ENCODE results near the gene MAD1L1.
A peak's percentile ranks its signal among the peaks of the same experiment; 100 is the strongest.

MAD1L1 gene

DNA sequence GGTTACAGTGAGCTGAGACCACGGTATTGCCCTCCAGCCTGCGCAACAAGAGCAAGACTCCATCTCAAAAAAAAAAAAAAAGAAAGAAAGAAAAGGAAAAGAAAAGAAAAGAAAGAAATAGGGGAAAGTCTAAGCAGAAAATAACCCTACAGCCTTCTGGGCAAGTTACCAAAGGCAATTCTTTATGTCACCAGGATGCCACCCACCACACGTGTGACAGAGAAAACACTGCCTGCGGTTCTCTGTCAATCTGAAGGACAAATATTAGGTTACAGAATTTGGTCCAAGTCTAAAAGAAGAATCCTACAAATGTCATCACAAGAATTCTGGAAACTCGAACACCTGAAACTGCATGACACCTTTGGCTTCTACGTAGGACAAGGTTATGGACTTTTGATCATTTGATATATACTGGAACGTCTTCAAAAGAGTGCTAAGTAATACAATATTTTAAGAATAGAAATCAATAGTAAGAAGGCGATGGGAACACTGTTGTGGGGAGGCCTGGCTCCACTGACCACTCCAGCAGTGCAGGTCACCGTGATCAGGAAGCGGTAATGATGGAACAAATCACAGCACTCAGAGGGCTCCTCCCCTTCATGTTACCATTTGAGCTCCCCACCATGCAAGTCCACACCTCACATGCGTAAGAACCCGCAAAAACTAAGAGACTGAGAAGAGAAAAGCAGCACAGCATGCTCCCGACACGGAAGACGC lies 75.8 kb downstream of the MAD1L1 start:
- no peak for DNase-seq (ENCODE audit: low spot score)

DNA sequence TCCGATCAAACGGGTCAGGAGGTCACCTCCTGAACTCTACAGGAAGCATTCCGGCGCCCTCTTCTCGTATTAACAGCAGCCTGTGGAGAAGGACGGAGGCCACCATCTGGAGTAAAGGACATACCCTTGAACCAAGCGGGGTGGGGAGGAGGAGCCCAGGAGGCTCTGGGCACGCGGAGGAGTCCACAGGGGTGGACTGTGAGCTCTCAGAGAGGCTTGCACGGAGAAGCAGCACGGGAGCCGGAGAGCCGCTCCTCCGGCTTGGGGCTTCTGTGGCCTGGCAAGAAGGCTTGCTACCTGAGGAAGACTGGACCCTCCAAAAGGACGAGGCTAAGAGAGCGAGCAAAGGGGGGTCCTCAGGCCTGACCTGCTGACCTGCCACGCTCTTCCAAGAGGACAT lies 77.9 kb downstream of the MAD1L1 start:
- no peak for DNase-seq (ENCODE audit: low spot score)

DNA sequence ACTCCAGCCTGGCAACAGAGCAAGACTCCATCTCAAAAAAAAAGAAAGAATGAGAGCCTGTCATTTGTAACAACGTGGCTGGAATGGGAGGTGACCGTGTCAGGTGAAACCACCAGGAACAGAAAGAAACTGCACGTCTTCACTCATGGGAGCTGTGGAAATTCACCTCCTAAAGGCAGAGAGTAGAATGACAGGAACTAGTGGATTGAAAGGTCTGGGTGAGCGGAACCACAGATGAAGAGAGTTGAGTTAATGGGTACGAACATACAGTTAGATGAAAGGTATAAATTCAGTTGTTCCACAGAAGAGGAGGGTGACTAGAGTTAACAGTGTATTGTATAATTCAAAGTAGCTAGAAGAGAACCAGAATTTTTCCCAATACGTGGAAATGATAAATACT lies 78.6 kb downstream of the MAD1L1 start:
- no peak for DNase-seq (ENCODE audit: low spot score)

DNA sequence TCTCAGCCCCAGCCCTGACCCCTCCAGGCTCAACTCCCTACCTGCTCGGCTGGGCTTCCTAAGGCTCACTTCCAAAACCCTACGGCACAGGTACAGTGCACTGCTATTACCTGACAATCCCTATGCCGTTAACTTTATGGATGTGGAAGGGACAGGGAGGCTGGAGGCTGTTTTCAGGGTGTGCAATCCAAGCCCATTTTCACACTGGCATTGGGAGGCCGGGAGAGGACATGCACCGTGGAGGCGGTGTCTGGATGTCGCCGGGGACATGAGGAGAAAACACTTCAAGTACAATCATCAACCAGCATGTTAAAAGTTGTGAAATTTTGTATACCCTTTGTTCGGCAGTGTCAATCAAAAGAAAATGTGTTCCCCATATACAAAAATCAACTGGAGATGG lies 80.1 kb downstream of the MAD1L1 start:
- DNase-seq (ENCODE audit: low spot score): no peak

DNA sequence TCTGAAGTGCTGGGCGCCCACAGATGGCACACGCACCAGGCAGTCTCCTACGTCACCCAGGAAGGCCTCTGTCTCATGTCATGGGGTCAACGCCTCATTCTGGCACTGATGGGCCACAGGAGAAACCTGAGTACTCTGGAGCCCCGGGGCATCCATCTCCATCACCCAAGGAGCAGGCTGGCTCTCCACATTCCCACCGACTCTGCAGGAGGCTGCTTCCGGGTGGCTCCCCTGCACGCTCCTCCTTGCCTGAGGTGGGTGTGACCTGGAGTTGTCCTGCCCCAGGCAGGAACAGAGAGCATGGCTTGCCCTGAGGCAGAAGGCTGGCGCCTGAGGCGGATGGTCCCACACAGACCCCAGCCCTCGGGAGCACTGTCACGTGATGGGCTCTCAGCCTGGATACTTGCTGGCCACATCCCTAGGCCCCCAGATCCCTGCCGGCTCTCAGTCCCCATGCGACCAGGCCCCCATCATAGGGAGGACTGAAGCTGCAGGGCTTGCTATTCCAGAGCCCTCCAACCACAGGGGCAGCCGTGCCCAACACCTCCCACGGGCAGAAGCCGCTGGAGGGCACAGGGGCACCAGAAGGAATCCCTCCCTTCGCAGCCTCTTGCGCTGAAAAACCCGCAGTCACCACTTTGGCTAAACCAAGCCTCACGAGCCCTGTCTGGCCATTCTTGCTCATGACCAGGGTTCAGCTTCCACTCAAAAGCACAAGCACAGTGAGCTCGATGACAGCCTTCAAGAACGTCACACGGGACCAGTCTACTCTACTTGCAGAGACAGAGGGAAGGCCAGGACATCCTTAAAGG lies 80.7 kb downstream of the MAD1L1 start:
- DNase-seq (ENCODE audit: low spot score): no peak

DNA sequence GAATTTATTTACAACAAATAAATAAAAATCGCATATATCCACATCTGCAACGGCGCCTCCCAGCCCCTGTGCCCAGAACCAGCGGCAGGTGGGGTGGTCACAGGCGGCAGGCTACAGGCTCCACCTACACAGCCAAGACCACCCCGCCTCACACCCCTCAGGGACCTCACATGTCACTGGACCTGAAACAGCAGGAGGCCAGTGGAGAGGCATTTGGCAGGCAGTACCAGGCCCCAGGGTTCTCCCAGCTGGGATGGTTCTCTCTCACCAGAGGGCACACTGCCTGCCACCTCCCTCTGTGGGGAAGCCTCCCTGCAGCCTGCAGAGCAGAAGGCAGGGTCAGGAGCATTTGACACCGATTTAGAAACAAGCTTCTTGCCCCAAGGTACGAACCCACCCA lies 81.5 kb downstream of the MAD1L1 start:
- DNase-seq (ENCODE audit: low spot score): peak; percentile 69

DNA sequence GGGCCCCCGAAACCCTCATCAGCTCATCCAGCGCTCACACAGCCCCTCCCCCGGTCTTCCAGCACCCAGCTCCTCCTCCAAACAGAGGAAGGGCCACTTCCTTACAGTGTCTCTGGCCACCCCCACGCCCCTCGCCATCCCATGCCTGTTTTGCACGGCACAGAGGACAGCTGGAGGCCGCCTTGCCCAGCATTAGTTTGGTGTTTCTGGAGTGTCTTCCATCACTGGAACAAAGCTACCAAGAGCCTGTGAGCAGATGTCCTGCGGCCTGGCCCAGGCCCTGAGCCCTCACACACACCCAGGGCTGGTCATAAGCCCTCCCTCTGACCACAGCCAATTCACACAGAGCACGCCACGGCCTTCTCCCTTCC lies 82.3 kb downstream of the MAD1L1 start:
- no peak for DNase-seq (ENCODE audit: low spot score)

DNA sequence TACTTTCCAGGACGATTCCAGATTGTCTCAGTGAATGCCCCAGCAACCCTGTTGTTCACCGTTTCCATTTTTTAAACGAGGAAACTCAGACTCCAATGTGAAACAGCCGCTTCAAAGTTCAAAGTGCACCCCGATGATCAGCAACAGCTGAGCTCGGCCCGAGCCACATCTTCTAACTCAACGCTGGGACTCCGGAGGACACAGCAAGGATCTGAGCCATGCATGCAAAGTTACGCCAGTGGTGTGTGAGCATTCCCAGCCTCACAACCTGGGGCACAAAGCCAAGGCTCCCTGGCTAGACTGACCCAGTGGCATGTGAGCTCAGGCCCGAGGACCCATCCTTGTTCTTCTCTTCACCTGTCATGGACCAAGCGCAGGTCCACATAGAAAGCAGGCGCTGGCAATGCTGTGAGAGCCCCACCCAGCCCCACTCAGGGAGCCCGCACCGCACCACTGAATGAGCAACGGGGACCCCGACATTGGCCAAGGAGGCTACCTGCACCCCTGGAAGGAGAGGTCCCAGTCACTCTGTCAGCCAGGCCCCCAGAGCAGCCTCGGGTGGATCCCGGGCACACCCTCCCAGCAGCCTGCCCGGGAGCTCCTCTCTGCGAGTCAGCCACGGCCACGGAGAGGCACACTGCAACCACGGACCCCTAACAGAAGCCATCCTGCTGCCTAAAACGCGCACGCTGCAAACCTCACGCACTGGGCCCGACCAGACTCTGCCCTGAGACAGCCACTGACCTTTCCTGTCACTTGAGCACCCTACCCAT lies 82.9 kb downstream of the MAD1L1 start:
- DNase-seq (ENCODE audit: low spot score): no peak

DNA sequence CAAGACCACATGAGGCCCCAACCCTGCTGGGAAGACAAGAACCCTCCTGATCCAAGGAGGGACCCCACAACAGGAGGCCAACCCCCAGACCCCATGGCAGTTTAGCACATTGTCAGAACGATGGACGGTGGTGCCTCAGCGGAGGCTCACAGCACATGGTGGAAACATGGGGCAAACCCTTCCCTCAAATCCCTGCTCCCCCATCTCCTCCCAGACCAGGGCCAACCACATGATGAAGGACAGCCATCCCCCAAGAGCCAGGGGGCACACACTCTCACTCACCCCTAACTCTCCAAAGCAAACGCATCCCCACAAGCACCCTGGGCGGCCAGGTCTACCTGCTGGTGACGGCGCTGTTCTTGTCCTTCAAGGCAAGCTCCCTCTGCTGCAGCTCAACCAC lies 83.9 kb downstream of the MAD1L1 start:
- no peak for DNase-seq (ENCODE audit: low spot score)

DNA sequence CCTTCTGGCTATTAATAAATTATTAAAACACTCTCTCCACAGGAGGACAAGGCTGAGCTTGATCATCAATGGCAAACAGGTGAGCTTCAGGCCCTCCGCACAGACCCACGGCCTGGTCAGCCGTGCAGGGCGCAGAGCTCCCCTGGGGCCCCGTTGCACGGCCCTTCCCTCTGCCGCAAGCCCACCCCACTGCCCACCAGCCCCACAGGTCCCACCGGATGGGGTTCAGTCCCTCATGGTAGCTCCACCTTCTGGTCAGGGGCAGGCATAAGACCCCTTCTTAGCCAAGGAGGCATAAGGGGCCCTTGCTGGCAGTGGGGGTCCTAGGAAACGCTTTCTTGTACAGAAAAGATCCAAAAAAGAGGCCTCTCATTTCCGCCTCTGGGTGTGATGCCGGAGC lies 84.6 kb downstream of the MAD1L1 start:
- DNase-seq (ENCODE audit: low spot score): no peak

DNA sequence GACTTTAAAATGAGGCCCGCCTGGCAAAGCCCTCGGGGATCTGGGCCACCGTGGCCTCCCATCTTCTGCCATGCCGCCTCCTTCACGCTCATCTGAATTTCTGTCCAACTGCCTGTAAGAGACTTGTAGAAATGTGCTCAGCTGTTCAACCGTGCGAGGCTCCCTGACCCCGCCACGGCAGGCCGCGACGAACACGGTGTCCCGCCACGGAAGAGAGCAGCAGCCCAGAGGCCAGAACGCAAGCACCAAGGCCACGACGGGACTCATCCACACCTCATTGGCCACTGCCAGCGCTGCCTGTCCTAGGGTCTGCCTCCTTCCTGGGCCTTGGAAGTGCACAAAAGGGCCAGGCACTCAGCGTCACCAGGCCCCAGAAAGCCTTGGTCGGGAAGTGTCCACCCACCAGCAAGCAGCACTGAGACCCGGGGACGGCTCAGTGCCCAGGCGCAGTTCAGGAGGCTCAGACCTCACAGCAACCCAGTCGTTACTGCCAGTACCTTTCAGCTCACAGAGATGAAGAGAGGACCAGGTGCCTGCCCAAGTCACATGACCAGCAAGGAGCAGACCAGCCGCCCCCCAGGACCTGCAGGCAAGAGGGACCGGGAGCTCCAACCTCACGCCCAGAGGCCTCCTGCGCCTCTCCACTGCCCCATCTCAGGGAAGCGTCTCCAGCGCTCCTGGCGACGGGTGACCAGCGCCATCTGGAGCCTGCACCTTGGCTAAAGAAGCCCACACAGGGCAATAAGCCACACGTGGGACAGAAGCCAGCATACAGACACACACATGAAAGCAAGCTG lies 85.9 kb downstream of the MAD1L1 start:
- no peak for DNase-seq (ENCODE audit: low spot score)

DNA sequence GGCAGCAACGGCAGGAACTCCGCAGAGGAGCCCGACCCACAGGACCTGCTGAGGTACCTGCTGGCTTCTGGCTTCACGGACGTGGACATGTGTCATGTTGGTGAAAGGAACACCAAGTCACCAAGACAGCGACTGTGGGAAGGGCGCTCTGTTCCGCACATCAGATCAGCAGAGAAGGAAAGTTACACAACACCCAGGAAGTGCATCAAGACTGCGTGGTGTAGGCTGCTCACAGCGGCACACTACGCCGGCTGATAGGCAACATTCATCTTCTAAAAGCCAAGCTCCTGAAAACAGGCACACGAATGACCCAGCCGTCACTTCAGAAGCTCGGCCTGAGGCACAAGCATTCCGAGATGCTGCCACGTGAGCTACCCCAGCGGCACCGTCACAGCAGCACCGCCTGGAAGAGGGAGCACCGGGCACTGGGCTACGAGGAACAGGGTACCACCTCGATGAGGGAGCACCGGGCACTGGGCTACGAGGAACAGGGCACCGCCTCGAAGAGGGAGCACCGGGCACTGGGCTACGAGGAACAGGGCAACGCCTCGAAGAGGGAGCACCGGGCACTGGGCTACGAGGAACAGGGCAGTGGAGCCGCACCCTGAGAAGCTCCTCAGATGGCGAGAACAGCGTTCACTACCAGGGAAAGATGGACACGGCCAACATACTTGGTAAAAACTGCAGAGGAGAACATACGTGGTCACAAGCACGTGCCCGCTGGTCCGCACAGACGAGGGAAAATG lies 86.7 kb downstream of the MAD1L1 start:
- no peak for DNase-seq (ENCODE audit: low spot score)

DNA sequence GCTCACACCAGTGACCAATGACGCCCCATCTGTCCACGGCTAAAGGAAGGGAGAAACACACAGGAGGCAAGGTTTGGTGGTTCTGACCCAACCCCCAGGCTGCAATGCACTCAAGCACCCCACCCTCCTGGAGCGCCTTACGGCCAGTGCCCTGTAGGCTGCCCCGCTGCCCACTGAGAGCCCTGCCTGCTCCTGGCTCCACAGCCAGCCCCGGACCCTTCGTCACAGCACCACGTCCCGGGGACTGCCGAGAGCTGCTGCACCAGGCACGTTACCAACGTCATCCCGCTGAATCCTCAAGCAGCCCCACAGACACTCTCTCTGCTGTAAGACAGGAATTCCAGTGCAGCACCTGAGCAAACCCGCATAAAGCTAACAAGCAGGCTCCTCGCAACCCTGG lies 87.8 kb downstream of the MAD1L1 start:
- no peak for DNase-seq (ENCODE audit: low spot score)

DNA sequence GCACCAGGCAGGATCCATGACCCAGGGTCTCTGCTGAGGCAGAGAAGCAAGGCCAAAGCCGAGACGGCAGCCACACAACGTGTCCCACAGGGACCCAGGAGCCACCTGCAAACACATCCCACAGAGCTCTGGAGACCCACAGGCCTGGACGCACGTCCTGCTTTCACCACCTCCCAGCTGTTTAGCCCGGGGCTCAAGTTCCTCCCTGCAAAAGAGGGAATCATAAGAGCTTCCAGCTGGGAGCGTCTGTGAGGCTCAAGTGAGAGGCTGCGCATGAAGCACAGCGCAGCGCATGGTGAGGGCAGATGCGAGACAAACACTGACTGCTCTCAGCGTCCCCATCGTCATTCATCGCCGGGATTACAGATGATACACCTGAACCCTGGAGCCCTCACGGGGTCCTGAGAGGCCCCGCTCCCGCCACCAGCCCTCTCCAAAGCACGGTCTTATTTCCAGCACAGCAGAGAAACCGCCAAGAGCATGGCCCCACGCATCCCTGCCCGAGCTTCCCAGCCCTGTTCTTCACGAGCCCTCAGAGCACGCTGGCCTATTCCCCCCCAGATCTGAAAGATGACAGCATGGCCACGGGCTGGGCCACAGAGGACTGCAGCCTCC lies 88.7 kb downstream of the MAD1L1 start:
- no peak for DNase-seq (ENCODE audit: low spot score)

DNA sequence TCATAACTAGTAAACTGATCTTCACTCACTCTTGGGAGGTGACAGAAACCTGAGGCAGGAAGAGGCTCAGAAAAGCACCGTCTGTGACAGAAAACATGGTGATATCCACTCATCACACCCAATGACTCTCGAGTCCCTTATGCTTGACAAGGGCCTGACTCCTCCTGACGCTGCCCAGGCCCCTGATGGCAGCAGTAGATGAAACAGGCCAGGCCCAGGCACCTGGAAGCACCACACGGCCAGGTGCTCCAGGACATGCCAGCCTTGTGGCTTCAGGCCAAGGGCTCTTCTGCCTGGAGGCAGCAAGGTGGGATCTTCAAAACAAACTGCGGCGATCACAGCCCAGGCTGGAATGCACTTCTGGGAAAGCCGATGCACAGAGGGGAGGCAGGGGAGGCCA lies 89.3 kb downstream of the MAD1L1 start:
- DNase-seq (ENCODE audit: low spot score): no peak

DNA sequence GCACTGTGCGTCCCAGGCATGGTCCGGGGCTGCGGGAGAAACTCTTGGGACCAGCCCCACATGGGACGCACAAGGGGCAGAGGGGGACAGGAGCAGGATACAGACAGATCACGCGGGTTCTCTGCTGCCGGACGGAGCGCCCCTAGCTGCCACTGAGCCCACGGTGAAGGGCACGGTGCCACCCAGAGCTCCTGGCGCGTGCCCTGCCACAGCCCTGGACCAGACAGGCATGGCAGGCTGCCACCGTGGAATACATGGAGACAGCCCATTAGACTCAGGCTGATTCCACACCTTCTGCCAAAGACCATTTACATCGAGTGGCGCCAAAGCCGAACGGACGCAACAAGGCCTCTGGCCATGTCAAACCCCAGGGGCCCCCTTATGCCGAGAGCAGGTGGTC lies 90.4 kb downstream of the MAD1L1 start:
- DNase-seq (ENCODE audit: low spot score): no peak

DNA sequence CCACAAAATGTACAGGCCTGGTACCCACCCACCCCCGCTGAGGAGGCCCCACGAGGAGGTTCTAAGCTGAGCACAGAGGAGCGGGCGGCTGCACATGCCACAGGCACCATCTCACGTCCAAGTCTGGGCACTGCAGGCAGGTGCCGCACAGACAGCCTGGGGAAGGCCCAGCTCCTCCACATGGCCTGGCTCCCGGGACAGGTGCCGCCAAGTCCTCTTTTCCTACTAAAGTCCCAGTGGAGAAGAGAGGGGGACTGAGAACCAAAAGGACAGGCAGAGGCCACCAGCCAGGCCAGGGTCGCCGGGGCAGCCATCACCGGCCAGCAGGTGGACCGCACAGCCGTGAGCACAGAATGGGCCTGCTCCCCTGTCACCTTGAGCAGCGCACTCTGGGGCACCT lies 91.1 kb downstream of the MAD1L1 start:
- DNase-seq (ENCODE audit: low spot score): peak; percentile 64

DNA sequence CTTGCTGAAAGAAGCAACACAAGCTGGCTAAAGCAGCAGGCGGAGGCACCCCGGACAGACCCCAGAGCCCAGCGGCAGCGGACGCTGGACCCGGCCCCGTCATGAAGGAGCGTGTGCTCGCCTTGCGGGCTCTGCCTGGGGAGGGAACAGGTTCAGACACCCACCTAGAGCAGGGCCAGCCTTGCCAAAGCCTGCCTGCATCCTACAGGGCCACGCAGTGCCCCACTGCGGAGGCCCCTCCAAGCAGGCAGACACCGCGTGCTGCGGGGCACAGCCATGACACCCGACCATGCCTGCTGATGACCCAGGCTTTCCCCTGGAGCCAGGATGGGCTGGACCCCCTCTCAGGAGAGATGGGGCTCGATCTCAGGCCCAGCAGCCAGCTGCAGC lies 91.7 kb downstream of the MAD1L1 start:
- DNase-seq (ENCODE audit: low spot score): no peak

DNA sequence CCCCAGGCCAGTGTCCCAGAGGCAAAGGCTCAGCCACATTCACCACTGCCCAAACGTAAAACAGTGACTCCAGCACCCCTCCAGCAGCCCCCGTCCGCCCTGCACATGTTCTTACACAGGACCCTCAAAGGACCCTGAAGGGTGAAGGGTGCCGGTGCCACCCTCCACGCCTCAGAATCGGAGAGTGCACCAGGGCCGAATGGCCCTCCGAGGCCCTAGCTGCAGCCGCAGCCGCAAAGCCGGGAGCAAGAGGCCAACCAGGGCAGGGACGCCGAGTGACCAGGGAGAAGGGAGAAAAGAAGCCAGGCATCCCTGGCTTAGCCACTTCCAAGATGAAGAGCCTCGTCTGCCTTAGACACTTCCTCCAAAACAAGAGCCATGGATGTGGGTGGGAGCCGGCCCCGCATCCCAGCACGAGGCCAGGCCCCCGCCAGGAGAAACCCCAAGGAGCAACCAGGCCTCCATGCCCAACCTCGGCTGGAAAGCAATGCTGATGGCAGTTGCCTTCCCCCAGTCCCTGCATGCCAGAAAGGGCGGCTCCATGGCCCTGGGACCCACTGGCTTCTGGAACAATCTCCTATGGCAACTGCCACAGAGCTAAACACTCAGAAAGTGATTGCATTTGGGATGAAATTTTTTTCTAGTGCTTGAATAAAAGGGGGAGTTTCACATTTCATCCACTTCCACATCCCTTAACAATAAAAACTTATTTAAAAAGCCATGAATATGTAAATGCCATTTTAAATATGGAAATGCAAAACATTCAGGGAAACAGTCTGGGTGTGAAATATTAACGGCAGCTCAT lies 92.3 kb downstream of the MAD1L1 start:
- no peak for DNase-seq (ENCODE audit: low spot score)

DNA sequence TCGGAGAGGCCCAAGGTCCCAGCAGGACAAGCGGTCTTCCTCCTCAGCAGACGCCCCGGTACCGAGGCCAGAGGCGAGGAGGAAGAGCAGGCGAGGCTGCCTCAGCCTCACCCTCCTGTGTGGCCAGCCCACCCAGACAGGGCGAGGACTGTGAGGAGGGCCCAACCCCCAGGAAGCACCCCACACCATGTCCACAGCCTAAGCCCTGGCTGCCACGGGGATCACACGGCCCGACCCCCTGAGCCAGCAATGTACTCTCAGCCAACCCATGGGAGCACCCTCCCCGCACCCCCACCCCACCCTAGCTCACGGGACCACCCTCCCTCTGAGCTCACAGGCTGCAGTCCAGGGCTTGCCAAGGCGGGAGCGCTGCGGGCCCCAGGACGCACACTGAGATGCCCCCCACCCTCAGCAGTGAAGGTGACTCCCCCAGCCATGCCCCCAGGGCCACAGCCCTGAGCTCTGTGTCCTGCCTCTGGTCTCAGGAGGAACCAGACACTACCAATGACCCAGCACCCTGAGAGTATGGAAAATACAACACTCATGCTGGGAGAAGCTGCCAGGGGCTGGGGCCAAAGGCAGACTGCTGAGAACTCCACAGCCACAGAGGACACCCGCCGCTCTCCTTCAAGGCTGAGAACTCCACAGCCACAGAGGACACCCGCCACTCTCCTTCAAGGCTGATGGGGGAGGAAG lies 93.6 kb downstream of the MAD1L1 start:
- no peak for DNase-seq (ENCODE audit: low spot score)
